Activated T-cell treated with anti-CD3 and anti-CD28 coated beads for 1 hour (primary cell): ENCODE measurements around the gene MYOZ1.

Experiments
- DNase-seq: peaks from one replicate; pipeline ENCODE4 v3.0.0-alpha.2; 2020; ENCODE audit warnings: low read depth

The MYOZ1 gene

GRCh38 chr10:73597346-73597745 is 43.9 kb downstream of the MYOZ1 start:
- DNase-seq = no peak

GRCh38 chr10:73593812-73594211 is 47.5 kb downstream of the MYOZ1 start:
- no peak for DNase-seq

GRCh38 chr10:73593110-73593509 is 48.2 kb downstream of the MYOZ1 start:
- no peak for DNase-seq

- no peak for DNase-seq
These were observed 49.2 kb downstream of the MYOZ1 start for GRCh38 chr10:73591935-73592699.

GRCh38 chr10:73590881-73591799 is 50.1 kb downstream of the MYOZ1 start, which contains the start of gene USP54:
Gene USP54 (minus strand): TSS chr10:73591342. CDS start chr10:73575658, 15,684 bp downstream.
- no peak for DNase-seq

- DNase-seq = no peak
These were observed 51.6 kb downstream of the MYOZ1 start for GRCh38 chr10:73589563-73590126.

- no peak for DNase-seq
These were observed 52.6 kb downstream of the MYOZ1 start for GRCh38 chr10:73588656-73589055.

- DNase-seq = no peak
These were observed 54.7 kb downstream of the MYOZ1 start for GRCh38 chr10:73586583-73586984.

GRCh38 chr10:73585327-73585726 is 55.9 kb downstream of the MYOZ1 start:
- DNase-seq = no peak

GRCh38 chr10:73584737-73585136 is 56.5 kb downstream of the MYOZ1 start:
- no peak for DNase-seq

- no peak for DNase-seq
These were observed 59.4 kb downstream of the MYOZ1 start for GRCh38 chr10:73581918-73582317.
